Stimulated activated CD8-positive, alpha-beta memory T cell treated with anti-CD3 and anti-CD28 coated beads, Interleukin-12 subunit alpha, Interleukin-12 subunit beta, amount 100 ng/mL, for 4 hours (primary cell): ENCODE results near the gene RAD23B.
A peak's percentile ranks its signal among the peaks of the same experiment; 100 is the strongest.

Experiments
- DNase-seq: peaks from one replicate; pipeline ENCODE4 v3.0.0-alpha.2; 2020; ENCODE audit warnings: low read depth

The RAD23B gene

GRCh38 chr9:107269254-107269653, 13.8 kb upstream of the RAD23B start:
- no peak for DNase-seq

- no peak for DNase-seq
Observed at GRCh38 chr9:107269681-107270080, 13.4 kb upstream of the RAD23B start.

GRCh38 chr9:107270082-107270481, 13.0 kb upstream of the RAD23B start:
- DNase-seq = no peak

GRCh38 chr9:107270580-107270979, 12.5 kb upstream of the RAD23B start:
- no peak for DNase-seq

- DNase-seq = no peak
Observed at GRCh38 chr9:107273634-107274033, 9.4 kb upstream of the RAD23B start.

- no peak for DNase-seq
Observed at GRCh38 chr9:107274096-107274495, 9.0 kb upstream of the RAD23B start.

- DNase-seq = no peak
Observed at GRCh38 chr9:107274953-107275422, 8.1 kb upstream of the RAD23B start.

- no peak for DNase-seq
Observed at GRCh38 chr9:107275530-107275929, 7.5 kb upstream of the RAD23B start.

- no peak for DNase-seq
Observed at GRCh38 chr9:107276966-107277710, 5.9 kb upstream of the RAD23B start.

- DNase-seq = no peak
Observed at GRCh38 chr9:107277801-107278200, 5.3 kb upstream of the RAD23B start.

- DNase-seq = no peak
Observed at GRCh38 chr9:107279086-107279485, 4.0 kb upstream of the RAD23B start.

- DNase-seq = no peak
Observed at GRCh38 chr9:107280543-107280942, 2.5 kb upstream of the RAD23B start.

- no peak for DNase-seq
Observed at GRCh38 chr9:107281184-107281583, 1.9 kb upstream of the RAD23B start.

- DNase-seq = no peak
Observed at GRCh38 chr9:107281922-107282667, 984 bp upstream of the RAD23B start.

GRCh38 chr9:107283623-107284616, 841 bp downstream of the RAD23B start:
- peak; percentile 42 for DNase-seq

- DNase-seq = no peak
Observed at GRCh38 chr9:107284636-107285035, 1.6 kb downstream of the RAD23B start.

- DNase-seq = no peak
Observed at GRCh38 chr9:107285286-107285685, 2.2 kb downstream of the RAD23B start.

GRCh38 chr9:107286057-107286456, 3.0 kb downstream of the RAD23B start:
- DNase-seq = no peak

GRCh38 chr9:107288701-107289100, 5.6 kb downstream of the RAD23B start:
- no peak for DNase-seq

GRCh38 chr9:107290619-107291018, 7.5 kb downstream of the RAD23B start:
- DNase-seq = no peak

- no peak for DNase-seq
Observed at GRCh38 chr9:107292821-107293542, 9.9 kb downstream of the RAD23B start.
